ENCODE data around the gene RGMA. TPM values are rescaled to one million over a fixed set of nuclear protein-coding genes. Genes with fewer than 3 reads are reported as not detected.

The RGMA gene
- total RNA-seq, 1 donor from 2014 or later: 0.07 TPM

- H3K36me3 Mint-ChIP-seq (ENCODE audit: low read depth): no peaks in the 10 kb centered on the region
- H3K27me3 Mint-ChIP-seq: peaks cover 43% of the 10 kb centered on the region
- no peak overlapping the region for H3K4me3 Mint-ChIP-seq
- no peaks in the 10 kb centered on the region for H3K4me1 Mint-ChIP-seq
- no peak overlapping the region for H3K27ac Mint-ChIP-seq
- DNase-seq: no peak
- intact Hi-C loops (cut with micrococcal nuclease): no loop called here
- no peaks in the 10 kb centered on the region for H3K9me3 Mint-ChIP-seq
These were observed 22.4 kb upstream of the RGMA start for GRCh38 chr15:93111451-93111850.

- intact Hi-C loops (cut with micrococcal nuclease): no loop called here
- H3K9me3 Mint-ChIP-seq: no peaks in the 10 kb centered on the region
- no peaks in the 10 kb centered on the region for H3K4me1 Mint-ChIP-seq
- no peak overlapping the region for H3K27ac Mint-ChIP-seq
- peaks cover 41% of the 10 kb centered on the region for H3K27me3 Mint-ChIP-seq
- H3K36me3 Mint-ChIP-seq (ENCODE audit: low read depth): no peaks in the 10 kb centered on the region
- DNase-seq: no peak
- no peak overlapping the region for H3K4me3 Mint-ChIP-seq
These were observed 21.6 kb upstream of the RGMA start for GRCh38 chr15:93110502-93111040.

GRCh38 chr15:93109336-93110102 lies 20.5 kb upstream of the RGMA start:
- no peak for DNase-seq
- intact Hi-C loops (cut with micrococcal nuclease): no loop called here
- Mint-ChIP-seq H3K4me3 (no peak overlapping the region), H3K9me3 (no peaks in the 10 kb centered on the region), H3K36me3 (ENCODE audit: low read depth) (no peaks in the 10 kb centered on the region), H3K4me1 (no peaks in the 10 kb centered on the region), H3K27me3 (peaks cover 44% of the 10 kb centered on the region), H3K27ac (no peak overlapping the region)

- peaks cover 47% of the 10 kb centered on the region for H3K27me3 Mint-ChIP-seq
- no peak for DNase-seq
- intact Hi-C loops (cut with micrococcal nuclease): no loop called here
- H3K9me3 Mint-ChIP-seq: no peaks in the 10 kb centered on the region
- H3K27ac Mint-ChIP-seq: no peak overlapping the region
- no peaks in the 10 kb centered on the region for H3K36me3 Mint-ChIP-seq (ENCODE audit: low read depth)
- H3K4me1 Mint-ChIP-seq: no peaks in the 10 kb centered on the region
- no peak overlapping the region for H3K4me3 Mint-ChIP-seq
These were observed 18.6 kb upstream of the RGMA start for GRCh38 chr15:93107646-93108045.

DNA sequence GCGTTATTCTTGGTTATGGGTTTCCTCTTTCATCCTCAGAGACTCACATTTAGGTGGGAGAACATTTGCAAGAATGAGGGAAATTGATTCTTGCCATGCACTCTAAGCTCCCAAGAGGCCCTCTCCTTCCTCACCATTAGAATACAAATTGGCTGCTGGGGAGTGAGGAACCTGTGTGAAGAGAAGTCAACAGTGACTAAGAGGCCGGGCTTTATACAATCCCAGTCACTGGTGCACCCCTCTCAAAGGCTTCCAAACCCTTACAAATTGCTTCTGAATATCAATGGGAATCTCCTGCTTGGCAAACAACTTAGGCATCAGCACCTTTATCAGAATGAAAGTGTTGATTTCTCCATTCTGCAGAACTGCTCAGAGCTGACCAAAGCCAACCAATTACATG lies 16.5 kb upstream of the RGMA start:
- Mint-ChIP-seq H3K9me3 (no peaks in the 10 kb centered on the region), H3K4me3 (no peak overlapping the region), H3K4me1 (no peaks in the 10 kb centered on the region), H3K27me3 (peaks cover 37% of the 10 kb centered on the region), H3K36me3 (ENCODE audit: low read depth) (no peaks in the 10 kb centered on the region), H3K27ac (no peak overlapping the region)
- intact Hi-C loops (cut with micrococcal nuclease): no loop called here
- DNase-seq: no peak

DNA sequence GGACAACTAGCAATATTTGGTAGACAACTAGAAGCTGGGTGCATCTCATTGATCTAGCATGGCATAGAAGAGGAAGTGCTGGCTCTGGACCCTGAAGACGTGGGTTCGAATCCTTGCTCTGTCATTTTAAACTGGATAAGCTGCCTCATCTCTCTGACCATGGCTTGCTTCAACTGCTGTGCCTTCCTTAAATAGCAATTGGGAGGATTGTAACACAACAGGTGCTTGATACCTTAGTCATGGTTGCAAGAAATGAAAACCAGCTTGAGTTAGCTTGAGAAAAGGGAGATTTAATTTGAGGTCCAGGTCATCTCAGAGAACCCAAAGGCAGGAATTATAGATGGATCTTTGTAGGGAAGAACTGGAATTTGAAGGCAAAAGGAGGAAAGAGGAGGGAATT lies 14.8 kb upstream of the RGMA start:
- no peak for DNase-seq
- no peaks in the 10 kb centered on the region for H3K9me3 Mint-ChIP-seq

DNA sequence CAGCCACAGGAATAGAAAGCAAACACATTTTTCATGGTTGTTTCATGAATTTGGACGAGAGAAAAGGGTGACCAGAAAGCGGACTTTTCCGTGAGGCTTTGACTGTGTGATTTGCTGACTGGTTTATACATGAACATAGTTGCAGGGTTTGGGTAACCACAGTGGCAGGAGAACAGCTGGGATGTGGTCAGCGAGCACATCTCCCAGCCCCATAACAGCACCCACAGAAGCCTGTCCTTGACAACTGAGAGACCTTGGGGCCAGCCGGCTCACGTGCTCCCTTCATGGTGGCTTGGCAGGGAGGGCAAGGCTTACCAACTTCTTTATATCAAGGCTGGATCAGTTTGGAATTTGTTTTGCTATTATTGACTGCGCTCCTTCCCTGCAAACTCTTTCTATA lies 13.2 kb upstream of the RGMA start:
- no peak for DNase-seq
- intact Hi-C loops (cut with micrococcal nuclease): no loop called here
- Mint-ChIP-seq H3K27me3 (peaks cover 15% of the 10 kb centered on the region), H3K27ac (no peak overlapping the region), H3K4me3 (no peak overlapping the region), H3K9me3 (no peaks in the 10 kb centered on the region), H3K36me3 (ENCODE audit: low read depth) (no peaks in the 10 kb centered on the region), H3K4me1 (no peaks in the 10 kb centered on the region)

More for the DNA sequence above, 14.8 kb upstream of the RGMA start:
- peaks cover 28% of the 10 kb centered on the region for H3K27me3 Mint-ChIP-seq
- H3K27ac Mint-ChIP-seq: no peak overlapping the region
- no peaks in the 10 kb centered on the region for H3K36me3 Mint-ChIP-seq (ENCODE audit: low read depth)
- no peak overlapping the region for H3K4me3 Mint-ChIP-seq
- no peaks in the 10 kb centered on the region for H3K4me1 Mint-ChIP-seq
- intact Hi-C loops (cut with micrococcal nuclease): no loop called here

DNA sequence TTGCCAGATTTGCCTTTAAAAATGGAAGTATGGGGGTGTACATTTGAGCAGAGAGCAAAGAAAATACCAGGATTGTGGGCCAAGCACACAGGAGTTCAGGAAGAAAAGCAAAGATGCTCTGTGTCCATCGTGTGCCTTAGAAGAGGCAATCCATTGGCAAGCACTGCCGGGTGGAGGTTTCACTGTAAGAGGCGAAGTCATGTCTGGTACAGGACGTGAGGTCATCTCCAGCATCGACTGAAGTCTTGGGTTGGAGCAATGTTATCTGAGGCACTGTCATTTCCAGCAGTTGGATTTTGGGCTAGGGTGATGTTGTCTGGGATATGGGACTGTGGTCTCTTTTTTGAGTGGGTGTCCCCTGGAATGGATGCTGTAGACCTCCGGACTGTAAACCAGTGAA lies 4.8 kb upstream of the RGMA start:
- H3K27me3 Mint-ChIP-seq: peaks cover 22% of the 10 kb centered on the region
- H3K9me3 Mint-ChIP-seq: no peaks in the 10 kb centered on the region
- intact Hi-C loops (cut with micrococcal nuclease): no loop called here
- peaks cover 2% of the 10 kb centered on the region for H3K4me1 Mint-ChIP-seq
- no peaks in the 10 kb centered on the region for H3K36me3 Mint-ChIP-seq (ENCODE audit: low read depth)
- H3K4me3 Mint-ChIP-seq: no peak overlapping the region
- no peak for DNase-seq
- no peak overlapping the region for H3K27ac Mint-ChIP-seq

DNA sequence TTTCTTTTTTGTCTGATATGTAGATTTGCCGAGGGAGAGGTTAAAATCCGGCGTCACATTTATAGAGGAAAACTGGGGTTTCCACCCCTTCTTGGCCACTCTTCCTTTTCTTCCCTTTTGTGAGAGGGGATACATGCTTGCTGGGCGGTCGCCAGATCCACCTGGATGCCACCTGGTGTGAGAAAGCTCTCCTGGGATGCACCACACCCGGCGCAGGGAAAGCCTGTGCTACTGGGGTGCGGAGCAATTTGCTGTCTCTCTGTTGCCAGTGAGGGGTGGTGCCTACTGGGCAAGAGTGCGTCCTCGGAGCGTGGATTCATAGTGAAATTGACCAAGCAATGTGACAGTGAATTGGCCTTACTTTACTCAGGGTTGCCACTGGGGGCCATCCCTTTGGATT lies 2.5 kb upstream of the RGMA start:
- no peak overlapping the region for H3K4me3 Mint-ChIP-seq
- H3K36me3 Mint-ChIP-seq (ENCODE audit: low read depth): peaks cover 2% of the 10 kb centered on the region
- H3K4me1 Mint-ChIP-seq: peaks cover 10% of the 10 kb centered on the region
- no peaks in the 10 kb centered on the region for H3K9me3 Mint-ChIP-seq
- intact Hi-C loops (cut with micrococcal nuclease): no loop called here
- no peak for DNase-seq
- no peak overlapping the region for H3K27ac Mint-ChIP-seq
- peaks cover 42% of the 10 kb centered on the region for H3K27me3 Mint-ChIP-seq

DNA sequence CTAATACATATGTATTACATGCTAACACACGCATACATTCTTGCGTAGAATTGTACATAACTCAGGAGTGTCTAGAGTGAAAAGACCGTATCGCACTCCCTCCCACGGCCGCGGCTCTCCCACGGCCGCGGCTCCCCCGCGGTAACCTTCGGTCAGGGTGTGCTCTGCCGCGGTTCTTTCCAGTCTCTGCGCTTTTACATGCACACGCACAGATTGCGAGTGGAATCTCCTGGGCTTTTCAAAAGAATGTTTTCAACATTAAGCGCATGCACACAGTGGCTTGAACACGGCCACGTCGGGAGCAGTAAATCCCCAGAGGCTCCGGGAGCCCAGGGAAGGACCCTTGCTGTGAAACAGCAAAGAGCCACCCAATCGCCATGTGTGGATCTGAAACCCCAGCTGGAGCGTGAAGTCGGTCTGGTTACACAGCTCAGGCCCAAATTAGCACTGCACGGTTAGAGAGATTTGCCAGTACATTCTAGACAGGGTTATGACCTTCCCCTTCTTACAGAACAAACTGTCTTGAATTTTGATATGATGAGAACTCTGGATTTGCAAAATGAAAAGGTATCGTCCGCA lies 805 bp upstream of the RGMA start:
- Mint-ChIP-seq H3K36me3 (ENCODE audit: low read depth) (peaks cover 2% of the 10 kb centered on the region), H3K4me1 (peaks cover 10% of the 10 kb centered on the region), H3K4me3 (peak overlapping the region; percentile 58), H3K9me3 (no peaks in the 10 kb centered on the region), H3K27me3 (peaks cover 55% of the 10 kb centered on the region), H3K27ac (no peak overlapping the region)
- DNase-seq: no peak
- intact Hi-C loops (cut with micrococcal nuclease): loop anchor here (5.0 to 10.0 kb wide), 2 partner anchors 245 to 1032 kb away; no protein-coding TSS in a partner anchor

GRCh38 chr15:93088200-93088980 lies 621 bp downstream of the RGMA start:
- intact Hi-C loops (cut with micrococcal nuclease): loop anchor here (5.0 to 10.0 kb wide), 2 partner anchors 246 to 1034 kb away; no protein-coding TSS in a partner anchor
- H3K4me3 Mint-ChIP-seq: peak overlapping the region; percentile 82

GRCh38 chr15:93087825-93088199 lies 1.2 kb downstream of the RGMA start:
- peaks cover 10% of the 10 kb centered on the region for H3K4me1 Mint-ChIP-seq
- peaks cover 2% of the 10 kb centered on the region for H3K36me3 Mint-ChIP-seq (ENCODE audit: low read depth)
- peak; percentile 91 for DNase-seq
- H3K27ac Mint-ChIP-seq: peak overlapping the region; percentile 22
- peak overlapping the region; percentile 82 for H3K4me3 Mint-ChIP-seq
- intact Hi-C loops (cut with micrococcal nuclease): loop anchor here (5.0 to 10.0 kb wide), 2 partner anchors 247 to 1034 kb away; no protein-coding TSS in a partner anchor
- no peaks in the 10 kb centered on the region for H3K9me3 Mint-ChIP-seq
- H3K27me3 Mint-ChIP-seq: peaks cover 68% of the 10 kb centered on the region

More at GRCh38 chr15:93088200-93088980, 621 bp downstream of the RGMA start:
- peaks cover 65% of the 10 kb centered on the region for H3K27me3 Mint-ChIP-seq
- H3K4me1 Mint-ChIP-seq: peaks cover 10% of the 10 kb centered on the region
- H3K9me3 Mint-ChIP-seq: no peaks in the 10 kb centered on the region
- peak overlapping the region; percentile 66 for H3K27ac Mint-ChIP-seq
- H3K36me3 Mint-ChIP-seq (ENCODE audit: low read depth): peaks cover 2% of the 10 kb centered on the region
- DNase-seq: peak; percentile 73

DNA sequence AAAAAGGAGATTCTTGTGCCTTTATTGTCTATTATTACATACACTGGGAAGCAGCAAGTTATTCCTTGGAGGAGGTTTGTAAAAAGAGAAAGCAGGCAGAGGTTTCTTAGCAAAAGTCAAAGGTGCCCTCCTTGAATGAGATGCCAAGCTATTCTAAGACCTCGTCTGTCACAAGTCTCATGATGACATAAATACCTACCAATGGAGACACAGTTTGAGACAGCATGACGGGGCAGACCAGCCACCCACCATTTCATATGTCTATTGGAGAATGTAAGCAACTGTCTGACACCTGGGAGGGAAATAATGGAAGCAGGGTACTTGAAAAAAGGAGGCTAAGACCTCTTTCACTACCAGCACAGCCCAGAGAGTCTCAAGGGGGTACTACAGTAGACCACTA lies 2.2 kb downstream of the RGMA start:
- Mint-ChIP-seq H3K27me3 (peaks cover 69% of the 10 kb centered on the region), H3K4me1 (peaks cover 10% of the 10 kb centered on the region)

More for the DNA sequence above, 2.2 kb downstream of the RGMA start:
- Mint-ChIP-seq H3K4me3 (no peak overlapping the region), H3K36me3 (ENCODE audit: low read depth) (peaks cover 2% of the 10 kb centered on the region), H3K9me3 (no peaks in the 10 kb centered on the region), H3K27ac (no peak overlapping the region)
- no peak for DNase-seq
- intact Hi-C loops (cut with micrococcal nuclease): loop anchor here (5.0 to 10.0 kb wide), 2 partner anchors 248 to 1036 kb away; no protein-coding TSS in a partner anchor

Data from activated CD4-positive, alpha-beta T cell treated with anti-CD3 and anti-CD28 coated beads, Interleukin-2, amount 10 ng/mL, durations not matched to agents 24 days and 14 days (primary cell).